K562 (cell line): Measurements from ENCODE around the gene SEC61G. TPM values are rescaled to one million over a fixed set of nuclear protein-coding genes. Genes with fewer than 3 reads are reported as not detected.

Experiments used
- CHD7 ChIP-seq: fragments of 200-600 bp; sonication (generic); IDR thresholded peaks from one replicate; pipeline ENCODE4 v1.6.1; 2012; ENCODE audit warnings: mild to moderate bottlenecking, low read depth, low read length, inconsistent platforms
- NR2C2 ChIP-seq, 2 experiments: fragments of 200-800 bp in 1 of 2; sonication (Bioruptor generic) in 1 of 2; sonication (generic) in 1 of 2; formaldehyde crosslinking in 1 of 2; IDR thresholded peaks; 2 replicates each; pipeline versions ENCODE4 v1.6.1 to v1.8.0; 2016 to 2022; ENCODE audit warnings: mild to moderate bottlenecking in 1 of 2, missing compliant biosample characterization in 1 of 2, missing genetic modification characterization in 1 of 2, missing genetic modification reagents in 1 of 2
- polyA plus RNA-seq, 8 experiments: library from polyadenylated mRNA; depleted of rRNA in 4 of 8; stranded (reverse) in 5 of 8; unstranded in 3 of 8; fragments of >200 nt; fragmentation: Nextera tagmentation in 2 of 8; fragmentation: Illumina TruSeq in 1 of 8; extraction: Ambion mirVana in 2 of 8; extraction: Trizol in 1 of 8; gene quantifications; 2 replicates each; pipeline versions ENCODE4 v1.2.1 to v1.2.3, GENCODE V29; 2011 to 2014; ENCODE audit warnings: inconsistent platforms in 1 of 8, missing spikeins in 1 of 8
- total RNA-seq, 7 experiments: library from RNA; depleted of rRNA in 6 of 7; stranded (reverse); fragments of >200 nt in 6 of 7; fragmentation: Illumina TruSeq in 2 of 7; extraction: Trizol in 2 of 7; gene quantifications; 2 replicates each; pipeline versions ENCODE4 v1.2.1 to v1.2.3, GENCODE V29; 2011 to 2021; ENCODE audit warnings: low replicate concordance in 1 of 7

The SEC61G gene
- total and polyA plus RNA-seq, 9 of the 15 experiments (the other 6 are each of a cell fraction or from before 2014, with no cell fraction given) = 138 to 565 (median 223) TPM

GRCh38 chr7:54778166-54778565, 19.2 kb upstream of the SEC61G start (continued):
- TF ChIP-seq CHD7 (no peak), NR2C2 (CRISPR knock-in tag; IDR thresholded peaks at IDR 0.05) (no peak), NR2C2 (tag; IDR thresholded peaks at IDR 0.05) (no peak)
- TF ChIP-seq, all 486 proteins: peak for 0
